ENCODE results near the gene NTN1. TPM values are rescaled to one million over a fixed set of nuclear protein-coding genes. Genes with fewer than 3 reads are reported as not detected.
A peak's percentile ranks its signal among the peaks of the same experiment; 100 is the strongest.

The NTN1 gene
- total RNA-seq, 4 donors from 2014 or later, result 3.6 to 20.6 (median 7.2) TPM

DNA sequence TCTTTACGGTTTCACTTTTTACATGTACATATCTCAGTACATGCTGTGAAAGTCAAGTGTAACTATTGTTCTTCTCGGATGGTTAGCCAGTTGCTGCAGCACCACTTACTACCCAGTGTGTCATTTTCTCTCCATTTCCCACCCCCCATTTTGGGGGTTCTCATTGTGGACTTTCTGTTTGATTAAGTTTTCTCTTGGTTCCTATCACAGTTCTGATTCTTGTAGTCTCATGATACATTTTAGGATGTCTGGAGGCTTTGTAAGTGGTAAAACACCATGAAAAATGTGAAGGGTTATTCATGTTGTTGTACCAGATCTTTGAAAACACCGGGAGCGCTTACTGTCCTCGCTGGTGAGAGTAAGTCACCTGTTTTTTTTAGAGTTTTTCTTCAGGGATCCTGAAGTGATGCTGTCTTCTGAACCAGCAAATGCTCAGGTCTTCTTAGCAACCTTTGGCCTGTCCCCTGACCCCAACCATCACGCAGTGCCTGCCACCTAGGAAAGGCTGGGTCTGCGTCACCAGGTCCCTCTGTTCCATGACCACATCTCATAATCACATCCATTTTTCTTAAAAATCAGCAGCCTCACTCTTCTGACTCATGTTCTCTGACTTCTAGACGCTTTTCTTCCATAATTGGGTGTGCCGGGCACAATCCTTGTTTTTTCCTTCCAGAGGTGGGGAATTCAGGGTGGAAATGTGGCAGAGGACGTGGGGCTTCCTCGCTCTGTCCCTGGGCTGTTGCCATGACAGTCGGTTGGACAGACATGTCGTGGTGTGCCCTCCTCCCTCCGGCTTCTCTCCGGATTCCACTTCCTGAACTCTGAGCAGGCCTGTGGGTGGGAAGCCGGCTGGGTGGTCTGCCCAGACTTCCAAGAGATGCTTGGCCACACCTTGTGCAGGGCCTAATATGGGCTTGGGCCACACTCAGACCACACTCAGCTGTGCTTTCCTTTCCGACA, 102.6 kb downstream of the NTN1 start:
- Histone ChIP-seq H3K4me3 (no peak overlapping the region), H3K9me3 (no peaks in the 10 kb centered on the region), H3K36me3 (no peaks in the 10 kb centered on the region), H3K27me3 (no peaks in the 10 kb centered on the region), H3K27ac (peak overlapping the region in 1 of 4 donors; percentile 19), H3K4me1 (no peaks in the 10 kb centered on the region)
- in situ Hi-C loops (cut with MboI; ENCODE audit: low pct_ligation_motif_present in 1 of 4, low pct_unique_long_range_greater_than_20kb in 1 of 4, low sequenced_read_pairs in 3 of 4), result no loop called here
- TF ChIP-seq POLR2AphosphoS5 (IDR thresholded peaks at IDR 0.05) (no peak), EP300 (IDR thresholded peaks at IDR 0.05; ENCODE audit: low read depth) (no peak), POLR2A (IDR thresholded peaks at IDR 0.05) (no peak)
- TF ChIP-seq, protein P1, sequence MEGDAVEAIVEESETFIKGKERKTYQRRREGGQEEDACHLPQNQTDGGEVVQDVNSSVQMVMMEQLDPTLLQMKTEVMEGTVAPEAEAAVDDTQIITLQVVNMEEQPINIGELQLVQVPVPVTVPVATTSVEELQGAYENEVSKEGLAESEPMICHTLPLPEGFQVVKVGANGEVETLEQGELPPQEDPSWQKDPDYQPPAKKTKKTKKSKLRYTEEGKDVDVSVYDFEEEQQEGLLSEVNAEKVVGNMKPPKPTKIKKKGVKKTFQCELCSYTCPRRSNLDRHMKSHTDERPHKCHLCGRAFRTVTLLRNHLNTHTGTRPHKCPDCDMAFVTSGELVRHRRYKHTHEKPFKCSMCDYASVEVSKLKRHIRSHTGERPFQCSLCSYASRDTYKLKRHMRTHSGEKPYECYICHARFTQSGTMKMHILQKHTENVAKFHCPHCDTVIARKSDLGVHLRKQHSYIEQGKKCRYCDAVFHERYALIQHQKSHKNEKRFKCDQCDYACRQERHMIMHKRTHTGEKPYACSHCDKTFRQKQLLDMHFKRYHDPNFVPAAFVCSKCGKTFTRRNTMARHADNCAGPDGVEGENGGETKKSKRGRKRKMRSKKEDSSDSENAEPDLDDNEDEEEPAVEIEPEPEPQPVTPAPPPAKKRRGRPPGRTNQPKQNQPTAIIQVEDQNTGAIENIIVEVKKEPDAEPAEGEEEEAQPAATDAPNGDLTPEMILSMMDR (IDR thresholded peaks at IDR 0.05), result no peak
- no peak for DNase-seq
- intact Hi-C loops (cut with DNase I; ENCODE audit: low total_unique reads), result no loop called here
- WGBS, 2 donors (ENCODE audit: low coverage in 1 of 2), result 71 to 78% methylated on average over 11 to 17 of the region's 17 CpGs

DNA sequence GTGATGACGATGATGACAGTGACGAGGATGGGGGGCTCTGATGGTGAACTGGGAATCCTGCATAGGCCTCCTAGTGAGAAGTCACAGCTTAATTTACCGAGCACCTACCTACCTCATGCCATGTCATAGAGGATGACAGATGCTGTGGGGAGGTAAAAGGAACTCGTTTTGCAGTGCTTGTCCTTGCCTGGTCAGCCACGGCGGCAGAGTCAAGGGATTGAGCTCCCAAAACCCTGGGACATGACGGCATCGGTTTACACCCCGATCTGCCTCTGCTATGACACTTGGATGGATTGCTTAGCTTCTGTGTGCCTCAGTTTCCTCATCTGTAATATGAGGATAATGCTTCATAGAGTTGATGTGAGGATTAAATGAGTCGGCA, 103.2 kb downstream of the NTN1 start:
- in situ Hi-C loops (cut with MboI; ENCODE audit: low pct_ligation_motif_present in 1 of 4, low pct_unique_long_range_greater_than_20kb in 1 of 4, low sequenced_read_pairs in 3 of 4), result no loop called here
- Histone ChIP-seq H3K27ac (no peak overlapping the region), H3K9me3 (no peaks in the 10 kb centered on the region), H3K4me1 (no peaks in the 10 kb centered on the region), H3K4me3 (no peak overlapping the region), H3K36me3 (no peaks in the 10 kb centered on the region), H3K27me3 (no peaks in the 10 kb centered on the region)
- no peak for DNase-seq
- WGBS, 2 donors (ENCODE audit: low coverage in 1 of 2), result 88 to 100% methylated on average over 1 to 10 of the region's 10 CpGs
- TF ChIP-seq EP300 (IDR thresholded peaks at IDR 0.05; ENCODE audit: low read depth) (no peak), POLR2A (IDR thresholded peaks at IDR 0.05) (no peak), POLR2AphosphoS5 (IDR thresholded peaks at IDR 0.05) (no peak)
- TF ChIP-seq, protein P1 (IDR thresholded peaks at IDR 0.05), result no peak
- intact Hi-C loops (cut with DNase I; ENCODE audit: low total_unique reads), result no loop called here

DNA sequence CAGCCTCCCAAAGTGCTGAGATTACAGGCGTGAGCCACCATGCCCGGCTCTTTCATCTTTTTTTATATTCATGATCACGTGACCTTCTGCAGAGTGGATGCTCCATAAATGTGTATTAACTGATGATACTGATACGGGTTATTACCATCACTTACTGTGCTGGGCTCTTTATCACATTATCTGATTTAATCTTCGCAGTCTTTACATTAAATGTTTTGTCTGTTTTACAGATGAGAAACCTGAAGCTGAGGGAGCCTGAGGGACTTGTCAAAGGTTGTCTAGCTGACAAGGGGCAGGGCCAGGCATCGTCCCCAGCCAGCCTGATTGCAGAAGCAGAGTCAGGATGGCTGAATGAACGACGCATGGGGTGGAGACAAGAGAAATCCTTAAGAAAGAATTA, 104.4 kb downstream of the NTN1 start:
- WGBS, 2 donors (ENCODE audit: low coverage in 1 of 2), result 83 to 91% methylated on average over 4 to 8 of the region's 8 CpGs
- TF ChIP-seq EP300 (IDR thresholded peaks at IDR 0.05; ENCODE audit: low read depth) (no peak), POLR2AphosphoS5 (IDR thresholded peaks at IDR 0.05) (no peak), POLR2A (IDR thresholded peaks at IDR 0.05) (no peak)
- TF ChIP-seq, protein P1 (IDR thresholded peaks at IDR 0.05), result no peak
- Histone ChIP-seq H3K27ac (no peak overlapping the region), H3K4me3 (no peak overlapping the region), H3K9me3 (no peaks in the 10 kb centered on the region), H3K4me1 (no peaks in the 10 kb centered on the region), H3K36me3 (no peaks in the 10 kb centered on the region), H3K27me3 (no peaks in the 10 kb centered on the region)
- DNase-seq, result no peak
- in situ Hi-C loops (cut with MboI; ENCODE audit: low pct_ligation_motif_present in 1 of 4, low pct_unique_long_range_greater_than_20kb in 1 of 4, low sequenced_read_pairs in 3 of 4), result no loop called here
- intact Hi-C loops (cut with DNase I; ENCODE audit: low total_unique reads), result no loop called here

DNA sequence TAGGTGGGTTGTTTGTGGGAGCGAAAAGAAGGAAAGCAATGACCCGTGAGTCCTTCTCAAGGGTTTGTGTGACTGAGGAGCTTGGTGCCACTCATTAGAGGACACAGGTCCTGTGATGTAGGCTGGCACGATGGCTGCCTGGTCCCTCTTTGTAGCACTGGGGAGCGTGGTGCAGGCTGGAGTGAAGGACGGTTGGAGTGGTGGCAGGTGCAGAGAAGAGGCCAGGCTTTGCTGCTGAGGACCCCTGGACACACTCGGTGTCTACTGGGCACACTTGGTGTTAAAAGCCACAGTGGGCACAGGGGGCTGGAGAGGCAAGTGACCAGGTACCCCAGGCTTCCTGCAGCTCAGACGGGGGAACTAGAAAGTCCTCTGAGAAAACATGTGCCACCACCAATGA, 106.0 kb downstream of the NTN1 start:
- Histone ChIP-seq H3K9me3 (no peaks in the 10 kb centered on the region), H3K27me3 (no peaks in the 10 kb centered on the region), H3K4me3 (no peak overlapping the region), H3K36me3 (no peaks in the 10 kb centered on the region), H3K4me1 (no peaks in the 10 kb centered on the region), H3K27ac (no peak overlapping the region)
- no peak for DNase-seq
- intact Hi-C loops (cut with DNase I; ENCODE audit: low total_unique reads) (no loop called here), in situ Hi-C loops (cut with MboI; ENCODE audit: low pct_ligation_motif_present in 1 of 4, low pct_unique_long_range_greater_than_20kb in 1 of 4, low sequenced_read_pairs in 3 of 4) (no loop called here)
- TF ChIP-seq POLR2AphosphoS5 (IDR thresholded peaks at IDR 0.05) (no peak), EP300 (IDR thresholded peaks at IDR 0.05; ENCODE audit: low read depth) (no peak), POLR2A (IDR thresholded peaks at IDR 0.05) (no peak)
- TF ChIP-seq, protein P1 (IDR thresholded peaks at IDR 0.05), result no peak
- 92 to 100% methylated on average over 2 to 7 of the region's 7 CpGs for WGBS, 2 donors (ENCODE audit: low coverage in 1 of 2)
